Measurements from ENCODE around the gene MVB12B.

DNA sequence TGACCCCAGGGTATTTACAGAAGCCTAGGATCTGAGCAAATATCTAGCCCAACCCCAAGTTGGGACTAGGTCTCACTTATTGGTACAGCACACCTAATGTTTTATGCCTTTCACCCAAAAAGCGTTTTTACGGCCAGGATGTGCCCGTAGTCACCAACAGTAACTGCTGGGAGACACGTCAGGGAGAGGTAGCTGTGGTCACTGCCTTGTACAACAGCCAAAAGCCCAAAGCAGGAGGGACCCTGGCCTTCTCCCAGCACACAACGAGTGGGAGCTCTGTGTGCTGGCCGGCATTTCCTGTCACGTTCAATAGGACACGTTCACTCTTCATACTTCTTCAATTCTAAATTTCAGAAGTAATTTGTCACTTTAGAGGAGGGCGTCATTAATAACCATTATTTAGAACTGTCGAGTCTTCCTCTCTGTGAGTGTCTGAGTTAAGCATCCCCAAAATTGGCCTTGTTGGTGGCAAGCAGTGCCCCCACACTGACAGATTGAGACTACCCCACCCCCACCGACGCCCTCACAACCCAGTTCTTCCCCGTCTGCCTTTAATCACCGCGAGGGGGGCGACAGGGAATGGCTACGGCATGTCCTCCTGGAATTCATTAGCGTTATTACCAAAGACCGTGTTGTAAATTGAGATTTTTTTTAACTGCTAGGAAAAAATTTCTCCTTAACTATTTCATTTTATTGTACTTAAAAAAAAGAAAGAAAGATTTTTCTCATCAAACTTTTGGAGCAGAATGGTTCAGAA lies 80.7 kb downstream of the MVB12B start:
- no peak for TF ChIP-seq YY1 (IDR thresholded peaks at IDR 0.05; ENCODE audit: insufficient read depth, insufficient read length)
- TF ChIP-seq ZNF274 (IDR thresholded peaks at IDR 0.05; ENCODE audit: low read depth, low read length): no peak
